ENCODE measurements around the gene GPC6.

GRCh38 chr13:93554514-93554913 is 327.9 kb downstream of the GPC6 start:
- TF ChIP-seq POLR2A (IDR thresholded peaks at IDR 0.05) (no peak), CTCF (IDR thresholded peaks at IDR 0.05) (no peak)
